CD4-positive, alpha-beta memory T cell (primary cell): ENCODE measurements around the gene LIN52. TPM values are rescaled to one million over a fixed set of nuclear protein-coding genes. Genes with fewer than 3 reads are reported as not detected.
A peak's percentile ranks its signal among the peaks of the same experiment; 100 is the strongest.

ENCODE experiments used
- CTCF ChIA-PET: fragments of 350-600 bp; sonication (Branson Sonifier 250); formaldehyde crosslinking; loops from one replicate; lab custom pipeline; 2021; ENCODE audit warnings: inconsistent platforms; ENCODE audit not compliant: partially characterized antibody; lab: Charles Lee
- POLR2A ChIA-PET: fragments of 350-600 bp; sonication (Branson Sonifier 250); formaldehyde crosslinking; loops from one replicate; lab custom pipeline; 2021; ENCODE audit not compliant: partially characterized antibody; lab: Charles Lee
- DNase-seq, 5 donors: peaks; one replicate each; pipeline versions ENCODE4 v3.0.0 to v3.0.0-alpha.2; 2020 to 2022; ENCODE audit warnings: mixed read lengths in 1 of 5
- H3K27ac ChIP-seq: one replicate; pipeline ENCODE4 v1.7.0; 2013; ENCODE audit warnings: low read depth, low read length
- H3K27me3 ChIP-seq: 2 replicates; pipeline ENCODE4 v1.7.0; 2013; ENCODE audit warnings: mild to moderate bottlenecking, low read length, moderate library complexity; ENCODE audit not compliant: insufficient read depth
- H3K36me3 ChIP-seq: 2 replicates; pipeline ENCODE4 v1.7.0; 2013; ENCODE audit warnings: mild to moderate bottlenecking, low read length, moderate library complexity; ENCODE audit not compliant: insufficient read depth
- H3K4me1 ChIP-seq: 2 replicates; pipeline ENCODE4 v1.7.0; 2013; ENCODE audit warnings: mild to moderate bottlenecking, low read length, moderate library complexity; ENCODE audit not compliant: insufficient read depth
- H3K4me3 ChIP-seq, 2 donors: one replicate each; pipeline ENCODE4 v1.7.0; 2013; ENCODE audit warnings: low read length in 2 of 2, mild to moderate bottlenecking in 1 of 2
- H3K9me3 ChIP-seq, 2 donors: one replicate each; pipeline ENCODE4 v1.7.0; 2013; ENCODE audit warnings: low read length in 2 of 2, control low read depth in 1 of 2; ENCODE audit not compliant: control insufficient read depth in 1 of 2
- H3K27ac Mint-ChIP-seq, 7 donors: one replicate each; pipeline ENCODE4 v1.8.0; 2020 to 2021; ENCODE audit warnings: mixed read lengths in 7 of 7, mild to moderate bottlenecking in 6 of 7, inconsistent platforms in 3 of 7, moderate library complexity in 3 of 7
- H3K27me3 Mint-ChIP-seq, 2 donors: one replicate each; pipeline ENCODE4 v1.8.0; 2020 to 2021; ENCODE audit warnings: mixed read lengths in 2 of 2
- H3K36me3 Mint-ChIP-seq, 2 donors: one replicate each; pipeline ENCODE4 v1.8.0; 2020 to 2021; ENCODE audit warnings: mixed read lengths in 2 of 2, inconsistent platforms in 1 of 2, mild to moderate bottlenecking in 1 of 2
- H3K4me1 Mint-ChIP-seq, 4 donors: one replicate each; pipeline ENCODE4 v1.8.0; 2020 to 2021; ENCODE audit warnings: mixed read lengths in 4 of 4, mild to moderate bottlenecking in 1 of 4
- H3K4me3 Mint-ChIP-seq, 8 donors: one replicate each; pipeline ENCODE4 v1.8.0; 2020 to 2021; ENCODE audit warnings: mixed read lengths in 8 of 8, mild to moderate bottlenecking in 7 of 8, moderate library complexity in 6 of 8, inconsistent platforms in 3 of 8
- H3K9me3 Mint-ChIP-seq, 8 donors: one replicate each; pipeline ENCODE4 v1.8.0; 2020 to 2021; ENCODE audit warnings: mixed read lengths in 8 of 8, mild to moderate bottlenecking in 5 of 8, inconsistent platforms in 3 of 8, moderate library complexity in 1 of 8
- intact Hi-C: fragments of 100-400 bp; cut with micrococcal nuclease; formaldehyde crosslinking; loops from one replicate; pipeline ENCODE4 v1.15.1; 2023
- polyA plus RNA-seq, 2 donors: library from polyadenylated mRNA; unstranded; fragments of 300-500 nt; fragmentation: Illumina TruSeq; gene quantifications; one replicate each; pipeline ENCODE4 v1.2.3, GENCODE V29; 2021
- total RNA-seq, 2 experiments: library from RNA; stranded (reverse); gene quantifications; one replicate each; pipeline ENCODE4 v1.2.3, GENCODE V29; 2021

The LIN52 gene
- total and polyA plus RNA-seq, 4 experiments from 2014 or later = 9.4 to 17.5 (median 11.9) TPM

DNA sequence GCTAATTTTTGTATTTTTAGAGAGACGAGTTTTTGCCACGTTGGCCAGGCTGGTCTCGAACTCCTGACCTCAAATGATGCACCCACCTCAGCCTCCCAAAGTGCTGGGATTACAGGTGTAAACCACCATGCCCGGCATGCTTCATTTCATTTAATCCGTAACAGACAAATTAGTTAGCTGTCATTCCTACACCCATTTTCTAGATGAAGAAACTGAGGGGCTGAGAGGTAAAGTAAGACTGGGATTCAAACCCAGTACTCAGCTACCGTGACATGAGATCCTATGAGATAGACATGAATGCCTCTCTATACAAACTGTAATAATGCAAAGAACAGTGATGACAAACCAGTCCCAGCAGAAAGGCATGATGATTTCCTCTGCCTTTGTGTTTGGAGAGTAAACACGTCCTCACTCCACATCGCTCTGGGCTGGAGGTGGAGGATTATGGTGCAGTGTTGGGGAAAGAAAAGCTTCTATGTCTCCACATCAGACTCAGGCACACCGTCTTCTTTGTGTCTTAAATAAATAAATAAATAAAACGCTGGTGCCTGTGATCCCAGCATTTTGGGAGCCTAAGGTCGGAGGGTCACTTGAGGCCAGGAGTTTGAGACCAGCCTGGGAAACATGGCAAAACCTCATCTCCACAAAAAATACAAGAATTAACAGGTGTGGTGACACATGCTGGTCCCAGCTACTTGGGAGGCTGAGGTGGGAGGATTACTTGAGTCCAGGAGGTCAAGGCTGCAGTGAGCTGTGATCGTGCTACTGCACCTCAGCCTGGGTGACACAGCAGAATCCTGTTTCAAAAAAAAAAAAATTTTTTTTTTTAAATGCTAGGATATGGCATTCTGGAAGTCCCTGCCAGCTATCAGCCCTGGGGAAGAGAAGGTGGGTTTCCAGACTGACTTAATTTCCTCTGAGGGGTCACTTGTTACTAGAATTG lies 164.9 kb downstream of the LIN52 start:
- Histone ChIP-seq H3K9me3 (no peaks in the 10 kb centered on the region), H3K4me3 (no peak overlapping the region), H3K27ac (no peak overlapping the region), H3K4me1 (peaks cover 8% of the 10 kb centered on the region), H3K36me3 (no peaks in the 10 kb centered on the region), H3K27me3 (peaks cover 12% of the 10 kb centered on the region)
- H3K27ac Mint-ChIP-seq = no peak overlapping the region
- DNase-seq = no peak
- H3K9me3 Mint-ChIP-seq = no peaks in the 10 kb centered on the region
- intact Hi-C loops = no loop called here
- peaks cover 22 to 39% of the 10 kb centered on the region in 2 donors for H3K27me3 Mint-ChIP-seq
- POLR2A ChIA-PET = interaction anchor here (0.7 kb wide), 1 partner anchor 17 kb away, joined by 3 read pairs; no protein-coding TSS in a partner anchor
- peak overlapping the region in 1 of 8 donors; percentile 24 for H3K4me3 Mint-ChIP-seq
- peaks cover 0 to 1% of the 10 kb centered on the region in 2 donors for H3K36me3 Mint-ChIP-seq
- H3K4me1 Mint-ChIP-seq = peaks cover 4 to 7% (median 6%) of the 10 kb centered on the region in 4 donors
- CTCF ChIA-PET = interaction anchor here (1.0 to 1.8 kb wide), 2 partner anchors 21 to 33 kb away, joined by 3 to 8 read pairs; no protein-coding TSS in a partner anchor

Other genes with a start within 250 kb of the LIN52 start
- gene PTGR2, start 233.1 kb upstream of the LIN52 start, total RNA-seq = 1 to 10 TPM; 4.5 to 5.0 TPM
- 1 to 10 TPM; 2.3 to 2.9 TPM for gene PTGR2, start 233.1 kb upstream of the LIN52 start, polyA plus RNA-seq
- gene ZNF410, start 198.1 kb upstream of the LIN52 start, total RNA-seq = 10 to 100 TPM; 46.2 to 47.3 TPM
- gene ZNF410, start 198.1 kb upstream of the LIN52 start, polyA plus RNA-seq = 10 to 100 TPM; 59.1 to 70.9 TPM
- 1 to 10 TPM; 5.8 to 6.5 TPM for gene FAM161B, start 134.9 kb upstream of the LIN52 start, total RNA-seq
- gene FAM161B, start 134.9 kb upstream of the LIN52 start, polyA plus RNA-seq = 1 to 10 TPM in 1 of 2 donors, under 1 TPM in 1; 0.59 to 3.9 TPM
- 10 to 100 TPM; 38.7 to 41.1 TPM for gene COQ6, start 134.7 kb upstream of the LIN52 start, total RNA-seq
- gene COQ6, start 134.7 kb upstream of the LIN52 start, polyA plus RNA-seq = 10 to 100 TPM; 20.7 to 23.3 TPM
- gene ENTPD5, start 65.7 kb upstream of the LIN52 start, total RNA-seq = 10 to 100 TPM; 15.0 to 16.2 TPM
- gene ENTPD5, start 65.7 kb upstream of the LIN52 start, polyA plus RNA-seq = 1 to 10 TPM; 2.8 to 4.4 TPM
- 1 to 10 TPM; 2.6 TPM for gene BBOF1, start 65.6 kb upstream of the LIN52 start, total RNA-seq
- 1 to 10 TPM; 1.8 to 2.4 TPM for gene BBOF1, start 65.6 kb upstream of the LIN52 start, polyA plus RNA-seq
- 10 to 100 TPM; 21.7 to 22.5 TPM for gene ALDH6A1, start 503 bp upstream of the LIN52 start, total RNA-seq
- gene ALDH6A1, start 503 bp upstream of the LIN52 start, polyA plus RNA-seq = 10 to 100 TPM; 22.2 to 23.1 TPM
- gene VSX2, start 154.5 kb downstream of the LIN52 start, total RNA-seq = not detected
- not detected for gene VSX2, start 154.5 kb downstream of the LIN52 start, polyA plus RNA-seq
- gene ABCD4, start 218.0 kb downstream of the LIN52 start, total RNA-seq = 100 to 1,000 TPM in 1 of 2 experiments, 10 to 100 TPM in 1; 98.3 to 102 TPM
- 10 to 100 TPM; 24.8 to 27.9 TPM for gene ABCD4, start 218.0 kb downstream of the LIN52 start, polyA plus RNA-seq